Ascending aorta (tissue), 2 donors: Measurements from ENCODE around the gene WWC2. TPM values are rescaled to one million over a fixed set of nuclear protein-coding genes. Genes with fewer than 3 reads are reported as not detected.

Experiments used
- DNase-seq, 2 donors: peaks; one replicate each; pipeline ENCODE4 v3.0.0-alpha.2; 2019; ENCODE audit warnings: low spot score in 2 of 2
- H3K27ac ChIP-seq, 2 donors: fragments of 200-600 bp; sonication (generic); one replicate each; pipeline ENCODE4 v1.5.1; 2016 to 2017; ENCODE audit warnings: mild to moderate bottlenecking in 1 of 2
- H3K27me3 ChIP-seq: fragments of 200-600 bp; sonication (generic); one replicate; pipeline ENCODE4 v1.5.1; 2017
- H3K36me3 ChIP-seq, 2 donors: fragments of 200-600 bp; sonication (generic); one replicate each; pipeline ENCODE4 v1.5.1; 2016
- H3K4me1 ChIP-seq, 2 donors: fragments of 200-600 bp; sonication (generic); one replicate each; pipeline ENCODE4 v1.5.1; 2016 to 2017; ENCODE audit warnings: mild to moderate bottlenecking in 1 of 2
- H3K4me3 ChIP-seq, 2 donors: fragments of 200-600 bp; sonication (generic); one replicate each; pipeline ENCODE4 v1.5.1; 2016 to 2017; ENCODE audit warnings: mild to moderate bottlenecking in 1 of 2
- H3K9me3 ChIP-seq, 2 donors: fragments of 200-600 bp; sonication (generic); one replicate each; pipeline ENCODE4 v1.5.1; 2016
- intact Hi-C: fragments of 100-400 bp; cut with DNase I; formaldehyde crosslinking; loops from one replicate; pipeline ENCODE4 v1.15.1; 2023
- total RNA-seq: library from RNA; depleted of rRNA; stranded (reverse); fragments of >200 nt; gene quantifications from one replicate; pipeline ENCODE4 v1.1.0, GENCODE V29; 2016
- TF ChIP-seq, protein P1 (sequence below), 3 experiments: fragments of 200-600 bp in 2 of 3; fragments of 450-650 bp in 1 of 3; sonication (generic) in 2 of 3; IDR thresholded peaks; one replicate each; pipeline ENCODE4 v1.5.1; 2016 to 2019; ENCODE audit warnings: antibody characterized with exemption in 3 of 3, mild to moderate bottlenecking in 1 of 3, moderate library complexity in 1 of 3

WWC2 gene
- total RNA-seq, 1 donor from 2014 or later = 3.8 TPM

- no peak overlapping the region for H3K4me3 ChIP-seq
- H3K27ac ChIP-seq = no peak overlapping the region
- peaks cover 0 to 26% of the 10 kb centered on the region in 2 donors for H3K4me1 ChIP-seq
- H3K9me3 ChIP-seq = no peaks in the 10 kb centered on the region
- H3K36me3 ChIP-seq = no peaks in the 10 kb centered on the region
- TF ChIP-seq, protein P1, sequence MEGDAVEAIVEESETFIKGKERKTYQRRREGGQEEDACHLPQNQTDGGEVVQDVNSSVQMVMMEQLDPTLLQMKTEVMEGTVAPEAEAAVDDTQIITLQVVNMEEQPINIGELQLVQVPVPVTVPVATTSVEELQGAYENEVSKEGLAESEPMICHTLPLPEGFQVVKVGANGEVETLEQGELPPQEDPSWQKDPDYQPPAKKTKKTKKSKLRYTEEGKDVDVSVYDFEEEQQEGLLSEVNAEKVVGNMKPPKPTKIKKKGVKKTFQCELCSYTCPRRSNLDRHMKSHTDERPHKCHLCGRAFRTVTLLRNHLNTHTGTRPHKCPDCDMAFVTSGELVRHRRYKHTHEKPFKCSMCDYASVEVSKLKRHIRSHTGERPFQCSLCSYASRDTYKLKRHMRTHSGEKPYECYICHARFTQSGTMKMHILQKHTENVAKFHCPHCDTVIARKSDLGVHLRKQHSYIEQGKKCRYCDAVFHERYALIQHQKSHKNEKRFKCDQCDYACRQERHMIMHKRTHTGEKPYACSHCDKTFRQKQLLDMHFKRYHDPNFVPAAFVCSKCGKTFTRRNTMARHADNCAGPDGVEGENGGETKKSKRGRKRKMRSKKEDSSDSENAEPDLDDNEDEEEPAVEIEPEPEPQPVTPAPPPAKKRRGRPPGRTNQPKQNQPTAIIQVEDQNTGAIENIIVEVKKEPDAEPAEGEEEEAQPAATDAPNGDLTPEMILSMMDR (IDR thresholded peaks at IDR 0.05) = no peak
- no peak for DNase-seq
- H3K27me3 ChIP-seq = no peaks in the 10 kb centered on the region
- intact Hi-C loops = no loop called here
Observed at GRCh38 chr4:183124865-183125264, 25.8 kb downstream of the WWC2 start.

DNA sequence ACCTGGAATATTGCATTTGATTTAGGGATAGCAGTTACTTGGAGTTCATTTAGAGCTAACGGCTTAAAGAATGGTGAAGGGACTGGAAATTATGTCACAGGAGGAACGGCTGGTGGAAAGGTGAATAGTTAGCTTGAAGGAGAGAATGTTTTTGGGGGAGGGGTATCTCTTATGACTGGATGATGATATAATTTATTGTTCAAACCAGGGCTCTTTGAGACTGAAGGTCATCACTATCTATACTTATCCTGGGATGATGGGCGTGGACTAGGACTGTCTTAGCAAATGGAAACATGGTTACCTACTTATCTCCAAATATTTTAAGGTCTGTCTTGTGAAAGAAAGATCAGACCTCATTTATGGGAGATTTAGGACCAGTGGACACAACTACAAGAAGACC is 30.1 kb downstream of the WWC2 start:
- Histone ChIP-seq H3K4me3 (no peak overlapping the region), H3K4me1 (peaks cover 0 to 22% of the 10 kb centered on the region in 2 donors), H3K27ac (no peak overlapping the region), H3K36me3 (no peaks in the 10 kb centered on the region), H3K9me3 (no peaks in the 10 kb centered on the region), H3K27me3 (no peaks in the 10 kb centered on the region)
- TF ChIP-seq, protein P1 (IDR thresholded peaks at IDR 0.05) = no peak
- intact Hi-C loops = no loop called here
- DNase-seq = no peak

DNA sequence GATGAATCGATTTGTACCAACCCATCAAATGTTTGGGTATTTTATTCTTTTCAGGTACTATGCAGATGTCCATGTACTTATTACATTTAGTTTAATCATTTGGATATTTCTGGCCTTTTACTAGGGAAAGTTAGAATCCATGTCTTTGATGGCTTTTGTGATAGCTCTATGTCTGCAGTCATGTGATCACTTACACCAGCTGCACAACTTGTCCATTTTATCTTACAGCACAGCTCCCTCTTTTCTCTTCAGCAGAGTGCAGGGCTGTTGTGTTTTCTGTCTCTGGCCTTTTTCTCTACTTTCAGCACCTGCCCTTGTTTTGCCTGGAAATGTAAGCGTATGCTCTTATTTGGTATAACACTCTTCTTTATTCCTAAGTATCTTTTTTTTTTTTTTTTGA is 30.6 kb downstream of the WWC2 start:
- Histone ChIP-seq H3K27ac (no peak overlapping the region), H3K4me3 (no peak overlapping the region), H3K4me1 (peaks cover 0 to 17% of the 10 kb centered on the region in 2 donors), H3K27me3 (no peaks in the 10 kb centered on the region), H3K9me3 (no peaks in the 10 kb centered on the region), H3K36me3 (no peaks in the 10 kb centered on the region)
- intact Hi-C loops = no loop called here
- TF ChIP-seq, protein P1 (IDR thresholded peaks at IDR 0.05) = no peak
- DNase-seq = no peak

- no peak for DNase-seq
- peaks cover 0 to 8% of the 10 kb centered on the region in 2 donors for H3K4me1 ChIP-seq
- H3K9me3 ChIP-seq = no peaks in the 10 kb centered on the region
- no peak overlapping the region for H3K4me3 ChIP-seq
- TF ChIP-seq, protein P1 (IDR thresholded peaks at IDR 0.05) = no peak
- H3K27ac ChIP-seq = no peak overlapping the region
- intact Hi-C loops = no loop called here
- no peaks in the 10 kb centered on the region for H3K27me3 ChIP-seq
- H3K36me3 ChIP-seq = no peaks in the 10 kb centered on the region
Observed at GRCh38 chr4:183130328-183131155, 31.5 kb downstream of the WWC2 start.

DNA sequence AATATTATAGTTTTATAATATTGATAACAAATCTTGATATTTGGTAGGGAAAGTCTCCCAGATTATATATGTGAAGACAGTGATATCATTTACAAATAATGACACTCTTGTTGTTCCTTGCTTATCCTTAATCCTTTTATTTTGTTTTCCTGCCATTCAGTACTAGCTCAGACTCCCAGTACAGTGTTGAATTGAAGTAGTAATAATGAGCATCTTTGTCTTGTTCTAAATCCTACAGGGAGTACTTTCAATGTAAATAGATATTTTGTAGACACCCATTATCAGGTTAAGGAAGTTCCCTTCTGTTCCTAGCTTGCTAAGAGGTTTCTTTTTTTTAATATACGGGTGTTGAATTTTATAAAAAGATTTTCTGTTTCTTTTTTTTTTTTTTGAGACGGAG is 33.0 kb downstream of the WWC2 start:
- Histone ChIP-seq H3K4me1 (no peaks in the 10 kb centered on the region), H3K27me3 (no peaks in the 10 kb centered on the region), H3K4me3 (no peak overlapping the region), H3K9me3 (no peaks in the 10 kb centered on the region), H3K27ac (no peak overlapping the region), H3K36me3 (no peaks in the 10 kb centered on the region)
- DNase-seq = no peak
- intact Hi-C loops = no loop called here
- TF ChIP-seq, protein P1 (IDR thresholded peaks at IDR 0.05) = no peak
